ENCODE data around the gene EIF2S2.

EIF2S2 gene

DNA sequence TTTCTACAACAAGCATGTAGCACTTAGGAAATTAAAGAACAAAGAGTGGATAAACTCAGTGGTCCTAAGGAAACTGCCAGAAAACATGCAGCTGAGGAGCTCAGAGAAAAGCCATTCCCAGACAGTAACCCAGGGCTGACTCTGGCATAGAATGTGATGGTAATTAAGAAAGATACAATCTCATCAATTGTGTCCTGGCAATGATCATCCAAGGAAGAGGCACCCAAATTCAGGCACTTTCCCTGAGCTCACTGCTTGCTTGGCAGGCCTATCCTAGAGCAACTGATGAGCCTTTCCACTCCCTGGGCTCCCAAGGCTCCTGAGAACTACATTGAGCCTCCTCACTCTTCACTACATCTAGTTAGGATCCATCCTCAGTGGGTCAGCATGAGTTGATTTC, 16.2 kb downstream of the EIF2S2 start:
- Histone ChIP-seq H3K27me3 (ENCODE audit: insufficient read depth, low read depth) (no peaks in the 10 kb centered on the region), H3K4me3 (IDR thresholded peaks at IDR 0.05; ENCODE audit: insufficient read depth, low read depth, low read length) (no peak overlapping the region), H4K20me1 (ENCODE audit: insufficient read depth) (0 out of 2 replicates have a peak, but pooled peaks cover 3% of the 10 kb centered on the region), H2AFZ (ENCODE audit: low read depth) (no peak overlapping the region), H3K9ac (no peak overlapping the region), H3K4me2 (no peak overlapping the region), H3K79me2 (ENCODE audit: insufficient read depth, low read depth) (peaks cover 28% of the 10 kb centered on the region; the same call in 1 of the 2 replicates), H3K27ac (no peak overlapping the region), H3K4me1 (ENCODE audit: low read depth, poor library complexity, severe bottlenecking) (no peaks in the 10 kb centered on the region), H3K36me3 (ENCODE audit: insufficient read depth) (peaks cover 38% of the 10 kb centered on the region; the same call in 1 of the 2 replicates)
- TF ChIP-seq, protein P1, sequence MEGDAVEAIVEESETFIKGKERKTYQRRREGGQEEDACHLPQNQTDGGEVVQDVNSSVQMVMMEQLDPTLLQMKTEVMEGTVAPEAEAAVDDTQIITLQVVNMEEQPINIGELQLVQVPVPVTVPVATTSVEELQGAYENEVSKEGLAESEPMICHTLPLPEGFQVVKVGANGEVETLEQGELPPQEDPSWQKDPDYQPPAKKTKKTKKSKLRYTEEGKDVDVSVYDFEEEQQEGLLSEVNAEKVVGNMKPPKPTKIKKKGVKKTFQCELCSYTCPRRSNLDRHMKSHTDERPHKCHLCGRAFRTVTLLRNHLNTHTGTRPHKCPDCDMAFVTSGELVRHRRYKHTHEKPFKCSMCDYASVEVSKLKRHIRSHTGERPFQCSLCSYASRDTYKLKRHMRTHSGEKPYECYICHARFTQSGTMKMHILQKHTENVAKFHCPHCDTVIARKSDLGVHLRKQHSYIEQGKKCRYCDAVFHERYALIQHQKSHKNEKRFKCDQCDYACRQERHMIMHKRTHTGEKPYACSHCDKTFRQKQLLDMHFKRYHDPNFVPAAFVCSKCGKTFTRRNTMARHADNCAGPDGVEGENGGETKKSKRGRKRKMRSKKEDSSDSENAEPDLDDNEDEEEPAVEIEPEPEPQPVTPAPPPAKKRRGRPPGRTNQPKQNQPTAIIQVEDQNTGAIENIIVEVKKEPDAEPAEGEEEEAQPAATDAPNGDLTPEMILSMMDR (conservative IDR thresholded peaks at IDR 0.05; ENCODE audit: low read depth, low read length) = no peak

DNA sequence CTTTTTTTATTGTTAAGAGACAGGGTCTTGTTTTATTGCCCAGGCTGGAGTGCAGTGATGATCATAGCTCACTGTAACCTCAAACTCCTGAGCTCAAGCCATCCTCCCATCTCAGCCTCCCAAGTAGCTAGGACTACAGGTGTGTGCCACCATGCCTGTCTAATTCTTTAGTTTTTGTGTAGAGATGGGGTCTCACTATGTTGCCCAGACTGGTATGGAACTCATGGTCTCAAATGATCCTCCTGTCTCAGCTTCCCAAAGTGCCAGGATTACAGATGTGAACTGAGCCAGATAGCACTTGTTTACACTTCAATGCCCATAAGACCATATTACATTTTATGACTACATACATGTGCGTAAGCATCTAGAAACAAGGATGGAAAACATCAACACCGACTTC, 18.1 kb downstream of the EIF2S2 start:
- H4K20me1 ChIP-seq (ENCODE audit: insufficient read depth) = no peaks in the 10 kb centered on the region
- no peak overlapping the region for H2AFZ ChIP-seq (ENCODE audit: low read depth)
- TF ChIP-seq, protein P1 (conservative IDR thresholded peaks at IDR 0.05; ENCODE audit: low read depth, low read length) = no peak
- no peaks in the 10 kb centered on the region for H3K4me1 ChIP-seq (ENCODE audit: low read depth, poor library complexity, severe bottlenecking)
- H3K36me3 ChIP-seq (ENCODE audit: insufficient read depth) = peaks cover 47% of the 10 kb centered on the region; the same call in 1 of the 2 replicates
- no peak overlapping the region for H3K4me2 ChIP-seq
- peak overlapping the region; percentile 3; the same call in 1 of the 2 replicates for H3K27ac ChIP-seq
- peaks cover 14% of the 10 kb centered on the region; the same call in 1 of the 2 replicates for H3K79me2 ChIP-seq (ENCODE audit: insufficient read depth, low read depth)
- H3K9ac ChIP-seq = no peak overlapping the region
- no peak overlapping the region for H3K4me3 ChIP-seq (IDR thresholded peaks at IDR 0.05; ENCODE audit: insufficient read depth, low read depth, low read length)
- H3K27me3 ChIP-seq (ENCODE audit: insufficient read depth, low read depth) = no peaks in the 10 kb centered on the region

- no peak overlapping the region for H3K4me3 ChIP-seq (IDR thresholded peaks at IDR 0.05; ENCODE audit: insufficient read depth, low read depth, low read length)
- peaks cover 12% of the 10 kb centered on the region; the same call in 1 of the 2 replicates for H3K79me2 ChIP-seq (ENCODE audit: insufficient read depth, low read depth)
- H3K4me2 ChIP-seq = no peak overlapping the region
- H2AFZ ChIP-seq (ENCODE audit: low read depth) = no peak overlapping the region
- no peak overlapping the region for H3K27ac ChIP-seq
- peaks cover 42% of the 10 kb centered on the region; the same call in 1 of the 2 replicates for H3K36me3 ChIP-seq (ENCODE audit: insufficient read depth)
- H3K27me3 ChIP-seq (ENCODE audit: insufficient read depth, low read depth) = no peaks in the 10 kb centered on the region
- no peaks in the 10 kb centered on the region for H3K4me1 ChIP-seq (ENCODE audit: low read depth, poor library complexity, severe bottlenecking)
- H3K9ac ChIP-seq = no peak overlapping the region
- TF ChIP-seq, protein P1 (conservative IDR thresholded peaks at IDR 0.05; ENCODE audit: low read depth, low read length) = no peak
- no peaks in the 10 kb centered on the region for H4K20me1 ChIP-seq (ENCODE audit: insufficient read depth)
Observed at GRCh38 chr20:34091637-34092200, 20.3 kb downstream of the EIF2S2 start.

- Histone ChIP-seq H2AFZ (ENCODE audit: low read depth) (no peak overlapping the region), H3K27ac (no peak overlapping the region), H3K79me2 (ENCODE audit: insufficient read depth, low read depth) (peaks cover 12% of the 10 kb centered on the region; the same call in 1 of the 2 replicates), H4K20me1 (ENCODE audit: insufficient read depth) (no peaks in the 10 kb centered on the region), H3K36me3 (ENCODE audit: insufficient read depth) (peaks cover 42% of the 10 kb centered on the region; the same call in 1 of the 2 replicates), H3K27me3 (ENCODE audit: insufficient read depth, low read depth) (no peaks in the 10 kb centered on the region), H3K4me1 (ENCODE audit: low read depth, poor library complexity, severe bottlenecking) (no peaks in the 10 kb centered on the region), H3K9ac (no peak overlapping the region), H3K4me3 (IDR thresholded peaks at IDR 0.05; ENCODE audit: insufficient read depth, low read depth, low read length) (no peak overlapping the region), H3K4me2 (no peak overlapping the region)
- TF ChIP-seq, protein P1 (conservative IDR thresholded peaks at IDR 0.05; ENCODE audit: low read depth, low read length) = no peak
Observed at GRCh38 chr20:34090645-34091044, 21.4 kb downstream of the EIF2S2 start.

Data from KMS-11 (cell line).